Neural cell (in vitro differentiated cells): ENCODE measurements around the gene NUP133. TPM values are rescaled to one million over a fixed set of nuclear protein-coding genes. Genes with fewer than 3 reads are reported as not detected.
A peak's percentile ranks its signal among the peaks of the same experiment; 100 is the strongest.

Source experiments
- H2AFZ ChIP-seq: fragments of 200-600, 300-800 bp; sonication (generic), shearing (Covaris generic); 2 replicates; pipeline ENCODE4 v1.6.0; 2014; ENCODE audit warnings: low read depth, mild to moderate bottlenecking, antibody characterized with exemption, low read length, moderate library complexity
- H3F3A ChIP-seq: fragments of 200-600 bp; shearing (Covaris generic); 2 replicates; pipeline ENCODE4 v1.6.1; 2016; ENCODE audit warnings: mild to moderate bottlenecking, moderate library complexity, mixed read lengths, antibody characterized with exemption, low read length; ENCODE audit not compliant: insufficient read depth, poor library complexity, severe bottlenecking
- H3K27ac ChIP-seq: fragments of 200-600, 300-800 bp; sonication (generic), shearing (Covaris generic); 2 replicates; pipeline ENCODE4 v1.5.1; 2014; ENCODE audit warnings: mild to moderate bottlenecking, low read length, moderate library complexity
- H3K27me3 ChIP-seq: fragments of 300-800, 200-600 bp; sonication (generic), shearing (Covaris generic); 2 replicates; pipeline ENCODE4 v1.6.0; 2014; ENCODE audit warnings: mild to moderate bottlenecking, low read depth, low read length, moderate library complexity; ENCODE audit not compliant: insufficient read depth
- H3K36me3 ChIP-seq: fragments of 300-800, 200-600 bp; sonication (generic), shearing (Covaris generic); 2 replicates; pipeline ENCODE4 v1.5.1; 2014; ENCODE audit warnings: mild to moderate bottlenecking, antibody characterized with exemption, low read length, moderate library complexity; ENCODE audit not compliant: insufficient read depth
- H3K4me2 ChIP-seq: fragments of 300-800, 200-600 bp; sonication (generic), shearing (Covaris generic); 2 replicates; pipeline ENCODE4 v1.6.0; 2014; ENCODE audit warnings: mild to moderate bottlenecking, low read length
- H3K4me3 ChIP-seq: fragments of 300-800, 200-600 bp; sonication (generic), shearing (Covaris generic); 2 replicates; pipeline ENCODE4 v1.5.1; 2014; ENCODE audit warnings: mild to moderate bottlenecking, low read length, moderate library complexity
- H3K79me2 ChIP-seq: fragments of 200-600 bp; shearing (Covaris generic); replicated peaks from 2 replicates; pipeline ENCODE4 v1.6.0; 2014; ENCODE audit warnings: mild to moderate bottlenecking, low read length, moderate library complexity; ENCODE audit not compliant: insufficient read depth
- H3K9ac ChIP-seq: fragments of 300-800, 200-600 bp; sonication (generic), shearing (Covaris generic); 2 replicates; pipeline ENCODE4 v1.6.1; 2016; ENCODE audit warnings: mild to moderate bottlenecking, low read length, mixed read lengths
- H3K9me2 ChIP-seq: fragments of 200-600 bp; shearing (Covaris generic); 2 replicates; pipeline ENCODE4 v1.6.1; 2016; ENCODE audit warnings: mild to moderate bottlenecking, low read length, mixed read lengths; ENCODE audit not compliant: insufficient read depth
- H3K9me3 ChIP-seq: fragments of 200-600, 300-800 bp; sonication (generic), shearing (Covaris generic); 2 replicates; pipeline ENCODE4 v1.6.1; 2016; ENCODE audit warnings: mild to moderate bottlenecking, mixed run types, low read length, moderate library complexity, mixed read lengths
- H4K20me1 ChIP-seq: fragments of 200-600 bp; shearing (Covaris generic); 2 replicates; pipeline ENCODE4 v1.6.1; 2016; ENCODE audit warnings: mild to moderate bottlenecking, mixed run types; ENCODE audit not compliant: insufficient read depth
- EP300 ChIP-seq: fragments of 450-650 bp; conservative IDR thresholded peaks from 2 replicates; pipeline ENCODE4 v1.6.1; 2014; ENCODE audit warnings: antibody characterized with exemption, mild to moderate bottlenecking, moderate library complexity; ENCODE audit not compliant: poor library complexity, severe bottlenecking
- EZH2 ChIP-seq: fragments of 200-600, 300-800 bp; shearing (Covaris generic), sonication (generic); IDR thresholded peaks from 2 replicates; pipeline ENCODE4 v1.6.1; 2014; ENCODE audit warnings: antibody characterized with exemption, low read length, borderline replicate concordance, mild to moderate bottlenecking; ENCODE audit not compliant: insufficient read depth, poor library complexity, severe bottlenecking
- MXI1 ChIP-seq: fragments of 450-650 bp; conservative IDR thresholded peaks from 2 replicates; pipeline ENCODE4 v1.6.1; 2014; ENCODE audit warnings: antibody characterized with exemption, mild to moderate bottlenecking; ENCODE audit not compliant: poor library complexity, severe bottlenecking
- POLR2AphosphoS5 ChIP-seq: IDR thresholded peaks from 2 replicates; pipeline ENCODE4 v1.6.1; 2012
- RAD21 ChIP-seq: fragments of 450-650 bp; conservative IDR thresholded peaks from 2 replicates; pipeline ENCODE4 v1.6.1; 2014; ENCODE audit warnings: antibody characterized with exemption, mild to moderate bottlenecking, moderate library complexity
- SMC3 ChIP-seq: fragments of 450-650 bp; conservative IDR thresholded peaks from 2 replicates; pipeline ENCODE4 v1.6.1; 2014; ENCODE audit warnings: antibody characterized with exemption, mild to moderate bottlenecking, moderate library complexity; ENCODE audit not compliant: poor library complexity
- TAF1 ChIP-seq: IDR thresholded peaks from 2 replicates; pipeline ENCODE4 v1.6.1; 2012; ENCODE audit warnings: low read depth
- polyA plus RNA-seq: library from polyadenylated mRNA; depleted of rRNA; stranded (reverse); fragments of >200 nt; gene quantifications from 2 replicates; pipeline ENCODE4 v1.2.3, GENCODE V29; 2014
- TF ChIP-seq, protein P1 (sequence below): IDR thresholded peaks from 2 replicates; pipeline ENCODE4 v1.6.1; 2012; ENCODE audit warnings: borderline replicate concordance
- TF ChIP-seq, protein P2 (sequence below): fragments of 450-650 bp; IDR thresholded peaks from 2 replicates; pipeline ENCODE4 v1.5.1; 2014; ENCODE audit warnings: antibody characterized with exemption, mild to moderate bottlenecking, moderate library complexity; ENCODE audit not compliant: poor library complexity, severe bottlenecking

Gene NUP133
- polyA plus RNA-seq, 1 donor from 2014 or later: 73.4 TPM

DNA sequence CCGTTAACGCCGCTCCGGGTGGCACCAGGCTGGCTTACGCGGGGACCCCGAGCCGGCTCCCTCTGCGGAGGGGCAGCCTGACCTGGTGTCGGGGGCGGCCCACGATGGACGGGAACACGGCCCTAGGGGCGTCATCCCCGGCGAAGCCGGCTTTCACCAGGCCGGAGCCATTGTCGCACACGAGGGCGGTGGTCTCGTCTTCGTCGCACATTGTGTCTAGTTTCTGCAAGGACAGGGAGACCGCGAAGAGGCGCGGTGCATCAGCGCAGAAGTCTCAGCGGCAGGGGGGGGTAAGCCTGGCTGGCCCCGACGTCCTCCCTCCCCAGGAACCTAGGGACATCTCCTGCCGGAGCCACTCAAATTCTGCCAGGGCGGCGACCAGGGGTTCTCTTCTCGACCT, 75.2 kb downstream of the NUP133 start:
- Histone ChIP-seq H3K4me2 (no peak overlapping the region), H3K79me2 (no peaks in the 10 kb centered on the region), H3K9me2 (no peaks in the 10 kb centered on the region), H3K27me3 (peaks cover 62% of the 10 kb centered on the region), H3K27ac (no peak overlapping the region), H2AFZ (no peak overlapping the region), H3K9ac (no peak overlapping the region), H3K4me3 (no peak overlapping the region), H3K36me3 (no peaks in the 10 kb centered on the region), H3F3A (no peaks in the 10 kb centered on the region), H3K9me3 (no peaks in the 10 kb centered on the region), H4K20me1 (no peaks in the 10 kb centered on the region)
- no peak for TF ChIP-seq TAF1

DNA sequence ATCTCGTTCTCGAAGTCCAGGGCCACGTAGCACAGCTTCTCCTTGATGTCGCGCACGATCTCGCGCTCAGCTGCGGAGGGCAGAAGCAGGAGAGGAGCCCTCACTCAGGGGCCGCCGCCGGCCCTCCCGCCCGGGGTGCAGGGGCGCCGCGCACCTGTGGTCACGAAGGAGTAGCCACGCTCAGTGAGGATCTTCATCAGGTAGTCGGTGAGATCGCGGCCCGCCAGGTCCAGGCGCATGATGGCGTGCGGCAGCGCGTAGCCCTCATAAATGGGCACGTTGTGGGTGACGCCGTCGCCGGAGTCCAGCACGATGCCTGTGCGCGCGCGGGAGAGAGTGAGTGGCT, 76.1 kb downstream of the NUP133 start:
- Histone ChIP-seq H3K4me2 (no peak overlapping the region), H3K27ac (no peak overlapping the region), H3K9me3 (no peaks in the 10 kb centered on the region), H3K79me2 (no peaks in the 10 kb centered on the region), H4K20me1 (no peaks in the 10 kb centered on the region), H3K9me2 (no peaks in the 10 kb centered on the region), H3F3A (no peaks in the 10 kb centered on the region), H3K4me3 (peak overlapping the region; percentile 57), H3K27me3 (peaks cover 62% of the 10 kb centered on the region), H3K36me3 (no peaks in the 10 kb centered on the region), H3K9ac (no peak overlapping the region), H2AFZ (no peak overlapping the region)
- TF ChIP-seq MXI1 (no peak), RAD21 (no peak), EP300 (no peak), EZH2 (no peak), POLR2AphosphoS5 (no peak), TAF1 (no peak), SMC3 (no peak)
- TF ChIP-seq, protein P1, sequence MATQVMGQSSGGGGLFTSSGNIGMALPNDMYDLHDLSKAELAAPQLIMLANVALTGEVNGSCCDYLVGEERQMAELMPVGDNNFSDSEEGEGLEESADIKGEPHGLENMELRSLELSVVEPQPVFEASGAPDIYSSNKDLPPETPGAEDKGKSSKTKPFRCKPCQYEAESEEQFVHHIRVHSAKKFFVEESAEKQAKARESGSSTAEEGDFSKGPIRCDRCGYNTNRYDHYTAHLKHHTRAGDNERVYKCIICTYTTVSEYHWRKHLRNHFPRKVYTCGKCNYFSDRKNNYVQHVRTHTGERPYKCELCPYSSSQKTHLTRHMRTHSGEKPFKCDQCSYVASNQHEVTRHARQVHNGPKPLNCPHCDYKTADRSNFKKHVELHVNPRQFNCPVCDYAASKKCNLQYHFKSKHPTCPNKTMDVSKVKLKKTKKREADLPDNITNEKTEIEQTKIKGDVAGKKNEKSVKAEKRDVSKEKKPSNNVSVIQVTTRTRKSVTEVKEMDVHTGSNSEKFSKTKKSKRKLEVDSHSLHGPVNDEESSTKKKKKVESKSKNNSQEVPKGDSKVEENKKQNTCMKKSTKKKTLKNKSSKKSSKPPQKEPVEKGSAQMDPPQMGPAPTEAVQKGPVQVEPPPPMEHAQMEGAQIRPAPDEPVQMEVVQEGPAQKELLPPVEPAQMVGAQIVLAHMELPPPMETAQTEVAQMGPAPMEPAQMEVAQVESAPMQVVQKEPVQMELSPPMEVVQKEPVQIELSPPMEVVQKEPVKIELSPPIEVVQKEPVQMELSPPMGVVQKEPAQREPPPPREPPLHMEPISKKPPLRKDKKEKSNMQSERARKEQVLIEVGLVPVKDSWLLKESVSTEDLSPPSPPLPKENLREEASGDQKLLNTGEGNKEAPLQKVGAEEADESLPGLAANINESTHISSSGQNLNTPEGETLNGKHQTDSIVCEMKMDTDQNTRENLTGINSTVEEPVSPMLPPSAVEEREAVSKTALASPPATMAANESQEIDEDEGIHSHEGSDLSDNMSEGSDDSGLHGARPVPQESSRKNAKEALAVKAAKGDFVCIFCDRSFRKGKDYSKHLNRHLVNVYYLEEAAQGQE: no peak
- TF ChIP-seq, protein P2, sequence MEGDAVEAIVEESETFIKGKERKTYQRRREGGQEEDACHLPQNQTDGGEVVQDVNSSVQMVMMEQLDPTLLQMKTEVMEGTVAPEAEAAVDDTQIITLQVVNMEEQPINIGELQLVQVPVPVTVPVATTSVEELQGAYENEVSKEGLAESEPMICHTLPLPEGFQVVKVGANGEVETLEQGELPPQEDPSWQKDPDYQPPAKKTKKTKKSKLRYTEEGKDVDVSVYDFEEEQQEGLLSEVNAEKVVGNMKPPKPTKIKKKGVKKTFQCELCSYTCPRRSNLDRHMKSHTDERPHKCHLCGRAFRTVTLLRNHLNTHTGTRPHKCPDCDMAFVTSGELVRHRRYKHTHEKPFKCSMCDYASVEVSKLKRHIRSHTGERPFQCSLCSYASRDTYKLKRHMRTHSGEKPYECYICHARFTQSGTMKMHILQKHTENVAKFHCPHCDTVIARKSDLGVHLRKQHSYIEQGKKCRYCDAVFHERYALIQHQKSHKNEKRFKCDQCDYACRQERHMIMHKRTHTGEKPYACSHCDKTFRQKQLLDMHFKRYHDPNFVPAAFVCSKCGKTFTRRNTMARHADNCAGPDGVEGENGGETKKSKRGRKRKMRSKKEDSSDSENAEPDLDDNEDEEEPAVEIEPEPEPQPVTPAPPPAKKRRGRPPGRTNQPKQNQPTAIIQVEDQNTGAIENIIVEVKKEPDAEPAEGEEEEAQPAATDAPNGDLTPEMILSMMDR: no peak
